CD4-positive, alpha-beta T cell (primary cell): ENCODE data around the gene ARX. TPM values are rescaled to one million over a fixed set of nuclear protein-coding genes. Genes with fewer than 3 reads are reported as not detected.

Source experiments
- ATAC-seq: fragments of 200-7000 bp; cut with Tn5 transposase; one replicate; pipeline ENCODE4 v1.10.0; 2022; ENCODE audit warnings: mild to moderate bottlenecking; ENCODE audit not compliant: poor library complexity
- CTCF ChIA-PET: fragments of 350-600 bp; sonication (Branson Sonifier 250); formaldehyde crosslinking; loops from one replicate; lab custom pipeline; 2021; ENCODE audit warnings: antibody characterized with exemption, inconsistent platforms; lab: Charles Lee
- POLR2A ChIA-PET: fragments of 350-600 bp; sonication (Branson Sonifier 250); formaldehyde crosslinking; loops from one replicate; lab custom pipeline; 2021; ENCODE audit warnings: antibody characterized with exemption, inconsistent platforms; lab: Charles Lee
- DNase-seq, 14 experiments: peaks; one replicate each; pipeline ENCODE4 v3.0.0-alpha.2; 2013 to 2020; ENCODE audit warnings: mixed read lengths in 2 of 14
- H3K27ac ChIP-seq, 2 donors: one replicate each; pipeline versions ENCODE4 v1.5.1 to v1.7.0; 2013; ENCODE audit warnings: low read length in 2 of 2, low read depth in 1 of 2, mild to moderate bottlenecking in 1 of 2
- H3K27me3 ChIP-seq, 2 experiments: 1 replicate in 1 of 2; 2 replicates in 1 of 2; pipeline versions ENCODE4 v1.6.1 to v1.7.0; 2013; ENCODE audit warnings: low read length in 2 of 2, control low read depth in 1 of 2, mild to moderate bottlenecking in 1 of 2, moderate library complexity in 1 of 2; ENCODE audit not compliant: insufficient read depth in 2 of 2, control insufficient read depth in 1 of 2
- H3K36me3 ChIP-seq: one replicate; pipeline ENCODE4 v1.6.1; 2013; ENCODE audit warnings: low read length, control low read depth; ENCODE audit not compliant: insufficient read depth
- H3K4me1 ChIP-seq: one replicate; pipeline ENCODE4 v1.6.1; 2013; ENCODE audit warnings: low read length, control low read depth; ENCODE audit not compliant: insufficient read depth
- H3K4me3 ChIP-seq: one replicate; pipeline ENCODE4 v1.5.1; 2013; ENCODE audit warnings: mild to moderate bottlenecking, low read length, moderate library complexity
- H3K9me3 ChIP-seq, 2 experiments: 1 replicate in 1 of 2; 2 replicates in 1 of 2; pipeline versions ENCODE4 v1.6.1 to v1.7.0; 2013; ENCODE audit warnings: low read length in 2 of 2, mild to moderate bottlenecking in 2 of 2, control low read depth in 1 of 2, moderate library complexity in 1 of 2; ENCODE audit not compliant: control insufficient read depth in 1 of 2, insufficient read depth in 1 of 2
- H3K27ac Mint-ChIP-seq: one replicate; pipeline ENCODE4 v1.8.0; 2020; ENCODE audit warnings: mixed read lengths
- H3K27me3 Mint-ChIP-seq: one replicate; pipeline ENCODE4 v1.8.0; 2021; ENCODE audit warnings: mixed read lengths
- H3K36me3 Mint-ChIP-seq: one replicate; pipeline ENCODE4 v1.8.0; 2021; ENCODE audit warnings: low read depth, mixed read lengths
- H3K4me1 Mint-ChIP-seq: one replicate; pipeline ENCODE4 v1.8.0; 2021; ENCODE audit warnings: low read depth, mixed read lengths
- H3K4me3 Mint-ChIP-seq: one replicate; pipeline ENCODE4 v1.8.0; 2020; ENCODE audit warnings: mild to moderate bottlenecking, mixed read lengths
- H3K9me3 Mint-ChIP-seq: one replicate; pipeline ENCODE4 v1.8.0; 2020; ENCODE audit warnings: mixed read lengths
- CTCF ChIP-seq: fragments of 200-600 bp; IDR thresholded peaks from one replicate; pipeline ENCODE4 v1.8.0; 2022; ENCODE audit warnings: antibody characterized with exemption, mild to moderate bottlenecking
- intact Hi-C, 2 experiments: fragments of 100-400 bp; cut with DNase I in 1 of 2; cut with micrococcal nuclease in 1 of 2; formaldehyde crosslinking; loops; one replicate each; pipeline versions ENCODE4 v1.15.1 to v1.9.0; 2023 to 2025; cut with DNase I, micrococcal nuclease
- total RNA-seq, 174 experiments: library from RNA in 2 of 174; stranded (reverse) in 2 of 174; gene quantifications; one replicate each; pipeline ENCODE4 v1.2.3 and lab custom pipeline; 2021 to 2026

ARX gene
- total RNA-seq, 2 experiments from 2014 or later = not detected

DNA sequence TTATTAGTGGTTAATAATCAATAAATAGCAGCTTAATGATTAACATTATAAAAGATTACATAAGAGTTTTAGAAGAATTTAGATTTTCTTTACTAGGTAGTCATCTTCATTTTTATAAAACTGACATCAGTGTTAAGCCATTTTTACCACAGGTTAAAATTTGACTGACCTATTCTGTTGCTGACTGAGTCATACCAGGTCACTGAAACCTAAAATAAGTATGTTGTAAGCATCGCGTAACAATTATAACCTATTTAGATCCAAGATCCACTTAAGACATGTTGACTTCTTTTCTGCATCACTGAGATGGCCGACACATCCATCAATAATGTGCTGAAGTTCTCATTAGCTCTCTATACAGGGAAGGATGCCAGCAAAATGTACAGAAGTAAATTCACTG, 36.7 kb downstream of the ARX start:
- Histone ChIP-seq H3K36me3 (no peaks in the 10 kb centered on the region), H3K4me3 (no peak overlapping the region), H3K27ac (no peak overlapping the region), H3K9me3 (no peaks in the 10 kb centered on the region), H3K4me1 (no peaks in the 10 kb centered on the region), H3K27me3 (no peaks in the 10 kb centered on the region)
- H3K4me1 Mint-ChIP-seq = no peaks in the 10 kb centered on the region
- no peaks in the 10 kb centered on the region for H3K36me3 Mint-ChIP-seq
- ATAC-seq (no peak), DNase-seq (no peak)
- no peaks in the 10 kb centered on the region for H3K9me3 Mint-ChIP-seq
- intact Hi-C loops = no loop called here
- no peaks in the 10 kb centered on the region for H3K27me3 Mint-ChIP-seq
- CTCF ChIA-PET = no interaction called here
- no peak for TF ChIP-seq CTCF
- H3K27ac Mint-ChIP-seq = no peak overlapping the region
- H3K4me3 Mint-ChIP-seq = no peak overlapping the region
- POLR2A ChIA-PET = no interaction called here

DNA sequence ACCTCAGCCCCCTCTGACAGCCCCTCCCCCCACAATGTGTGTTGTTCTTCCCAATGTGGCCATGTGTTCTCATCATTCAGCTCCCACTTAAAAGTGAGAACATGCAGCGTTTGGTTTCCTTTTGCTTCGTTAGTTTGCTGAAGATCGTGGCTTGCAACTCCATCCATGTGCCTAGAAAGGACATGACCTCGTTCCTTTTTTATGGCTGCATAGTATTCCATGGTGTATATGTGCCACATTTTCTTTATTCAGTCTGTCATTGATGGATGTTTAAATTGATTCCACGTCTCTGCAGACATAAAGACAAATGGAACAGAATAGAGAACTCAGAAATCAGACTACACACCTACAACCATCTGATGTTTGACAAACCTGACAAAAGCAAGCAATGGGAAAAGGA, 46.0 kb downstream of the ARX start:
- H3K4me3 Mint-ChIP-seq = no peak overlapping the region
- Histone ChIP-seq H3K9me3 (no peaks in the 10 kb centered on the region), H3K4me1 (no peaks in the 10 kb centered on the region), H3K4me3 (no peak overlapping the region), H3K36me3 (no peaks in the 10 kb centered on the region), H3K27ac (no peak overlapping the region), H3K27me3 (no peaks in the 10 kb centered on the region)
- no peaks in the 10 kb centered on the region for H3K4me1 Mint-ChIP-seq
- no peak for DNase-seq
- H3K27me3 Mint-ChIP-seq = no peaks in the 10 kb centered on the region
- ChIA-PET CTCF (no interaction called here), POLR2A (no interaction called here)
- peaks cover 7% of the 10 kb centered on the region for H3K36me3 Mint-ChIP-seq
- intact Hi-C loops = no loop called here
- H3K9me3 Mint-ChIP-seq = no peaks in the 10 kb centered on the region
- H3K27ac Mint-ChIP-seq = no peak overlapping the region
- ATAC-seq = no peak
- no peak for TF ChIP-seq CTCF

DNA sequence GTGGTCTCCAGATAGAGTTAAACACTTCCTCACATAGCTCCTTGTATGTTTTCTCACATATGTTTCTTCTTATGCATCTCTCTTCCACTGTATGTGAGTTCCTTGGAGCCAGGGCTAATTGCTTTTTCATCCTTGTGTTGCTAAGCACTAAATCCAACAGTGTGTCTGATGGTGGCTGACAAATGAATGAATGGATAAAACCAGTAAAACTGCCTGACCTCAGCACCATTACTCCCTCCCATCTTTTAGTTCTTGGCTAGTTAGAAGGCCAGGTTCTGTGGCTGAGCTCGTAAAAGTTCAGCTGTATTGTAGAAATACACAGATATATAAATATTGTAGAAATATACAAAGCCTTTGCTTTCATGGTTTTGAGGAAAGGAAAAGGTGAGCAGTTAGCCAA, 50.4 kb downstream of the ARX start:
- DNase-seq (no peak), ATAC-seq (no peak)
- intact Hi-C loops = no loop called here
- Mint-ChIP-seq H3K27ac (no peak overlapping the region), H3K27me3 (no peaks in the 10 kb centered on the region), H3K9me3 (no peaks in the 10 kb centered on the region), H3K4me3 (no peak overlapping the region), H3K4me1 (no peaks in the 10 kb centered on the region), H3K36me3 (peaks cover 7% of the 10 kb centered on the region)
- Histone ChIP-seq H3K4me1 (no peaks in the 10 kb centered on the region), H3K36me3 (no peaks in the 10 kb centered on the region), H3K4me3 (no peak overlapping the region), H3K9me3 (no peaks in the 10 kb centered on the region), H3K27ac (no peak overlapping the region), H3K27me3 (no peaks in the 10 kb centered on the region)
- no peak for TF ChIP-seq CTCF
- POLR2A ChIA-PET = no interaction called here
- CTCF ChIA-PET = no interaction called here
